Sigmoid colon (tissue), 3 donors: Measurements from ENCODE around the gene TJP1.

Source experiments
- CTCF ChIP-seq, 4 experiments: fragments of 450-650 bp in 3 of 4; fragments of 200-600 bp in 1 of 4; IDR thresholded peaks; one replicate each; pipeline ENCODE4 v1.5.1; 2016 to 2019; ENCODE audit warnings: antibody characterized with exemption in 4 of 4, mild to moderate bottlenecking in 3 of 4, moderate library complexity in 2 of 4
- POLR2A ChIP-seq, 2 donors: fragments of 450-650 bp; IDR thresholded peaks; one replicate each; pipeline ENCODE4 v1.6.1; 2016; ENCODE audit warnings: antibody characterized with exemption in 2 of 2, mild to moderate bottlenecking in 2 of 2, moderate library complexity in 2 of 2

- no peak for TF ChIP-seq POLR2A (IDR thresholded peaks at IDR 0.05)
- no peak for TF ChIP-seq CTCF (IDR thresholded peaks at IDR 0.05)
Measured at GRCh38 chr15:29704950-29705597, 117.2 kb downstream of the TJP1 start.
